Kidney (tissue), 14 donors: ENCODE results near the gene EPHB6. TPM values are rescaled to one million over a fixed set of nuclear protein-coding genes. Genes with fewer than 3 reads are reported as not detected.

Source experiments
- DNase-seq, 5 donors: peaks; one replicate each; pipeline ENCODE4 v3.0.0-alpha.2; 2013 to 2020
- FAIRE-seq: peaks from 2 replicates; lab custom pipeline; 2012; peaks lifted over from hg19 to GRCh38; lab: Jason Lieb, UNC
- H3K27ac ChIP-seq, 2 donors: one replicate each; pipeline ENCODE4 v1.7.0; 2013; ENCODE audit warnings: low read depth in 2 of 2, low read length in 2 of 2, inconsistent platforms in 1 of 2
- H3K27me3 ChIP-seq: one replicate; pipeline ENCODE4 v1.7.1; 2013; ENCODE audit warnings: low read length, inconsistent platforms; ENCODE audit not compliant: control insufficient read depth, insufficient read depth
- H3K36me3 ChIP-seq, 3 donors: one replicate each; pipeline versions ENCODE4 v1.7.0 to v1.7.1; 2013; ENCODE audit warnings: low read length in 3 of 3, control low read depth in 1 of 3, inconsistent platforms in 1 of 3; ENCODE audit not compliant: insufficient read depth in 3 of 3, control insufficient read depth in 2 of 3
- H3K4me1 ChIP-seq, 3 donors: one replicate each; pipeline versions ENCODE4 v1.7.0 to v1.7.1; 2013; ENCODE audit warnings: low read length in 3 of 3, inconsistent platforms in 1 of 3, low read depth in 1 of 3; ENCODE audit not compliant: control insufficient read depth in 2 of 3, insufficient read depth in 2 of 3
- H3K4me3 ChIP-seq, 3 donors: one replicate each; pipeline versions ENCODE4 v1.7.0 to v1.8.1; 2013; ENCODE audit warnings: low read length in 3 of 3, control low read depth in 1 of 3, inconsistent platforms in 1 of 3
- H3K9ac ChIP-seq, 3 donors: one replicate each; pipeline versions ENCODE4 v1.7.0 to v1.7.1; 2013; ENCODE audit warnings: low read length in 3 of 3, control low read depth in 1 of 3, inconsistent platforms in 1 of 3
- H3K9me3 ChIP-seq, 3 donors: one replicate each; pipeline versions ENCODE4 v1.7.0 to v1.7.1; 2013; ENCODE audit warnings: low read length in 3 of 3, control low read depth in 1 of 3, inconsistent platforms in 1 of 3; ENCODE audit not compliant: control insufficient read depth in 2 of 3, insufficient read depth in 1 of 3
- intact Hi-C: fragments of 100-400 bp; cut with DNase I; formaldehyde crosslinking; loops from one replicate; pipeline ENCODE4 v1.11.1; 2022
- polyA plus RNA-seq: library from polyadenylated mRNA; stranded (reverse); fragments of 350-450 nt; fragmentation: Illumina TruSeq; extraction: RNeasy Lipid Tissue Mini Kit (QIAGEN cat#74804); gene quantifications from one replicate; pipeline ENCODE4 v1.2.3, GENCODE V29; 2014; ENCODE audit warnings: low read depth, low replicate concordance; ENCODE audit not compliant: insufficient read depth
- total RNA-seq: library from RNA; stranded (reverse); fragmentation: NEBNext Ultra II Directional; extraction: Animal tissue kit (Norgen Biotek cat#: 25700); gene quantifications from one replicate; pipeline ENCODE4 v1.2.1, GENCODE V29; 2021
- TF ChIP-seq, protein P1 (sequence below): IDR thresholded peaks from 3 replicates; pipeline ENCODE4 v1.5.1; 2012; ENCODE audit warnings: mild to moderate bottlenecking, moderate library complexity, borderline replicate concordance; ENCODE audit not compliant: insufficient read depth; ENCODE audit errors: extremely low read depth
- donor health status: control.
- donor health status: control.
- donor health status: control.
- donor health status: control.
- donor health status: control.
- donor health status: DM: yes; HTN: yes; CAD: no.
- donor health status: Normal renal cell carcinoma (clear cell type).

The EPHB6 gene
- total and polyA plus RNA-seq, 2 donors from 2014 or later: 10.4 to 17.4 TPM

DNA sequence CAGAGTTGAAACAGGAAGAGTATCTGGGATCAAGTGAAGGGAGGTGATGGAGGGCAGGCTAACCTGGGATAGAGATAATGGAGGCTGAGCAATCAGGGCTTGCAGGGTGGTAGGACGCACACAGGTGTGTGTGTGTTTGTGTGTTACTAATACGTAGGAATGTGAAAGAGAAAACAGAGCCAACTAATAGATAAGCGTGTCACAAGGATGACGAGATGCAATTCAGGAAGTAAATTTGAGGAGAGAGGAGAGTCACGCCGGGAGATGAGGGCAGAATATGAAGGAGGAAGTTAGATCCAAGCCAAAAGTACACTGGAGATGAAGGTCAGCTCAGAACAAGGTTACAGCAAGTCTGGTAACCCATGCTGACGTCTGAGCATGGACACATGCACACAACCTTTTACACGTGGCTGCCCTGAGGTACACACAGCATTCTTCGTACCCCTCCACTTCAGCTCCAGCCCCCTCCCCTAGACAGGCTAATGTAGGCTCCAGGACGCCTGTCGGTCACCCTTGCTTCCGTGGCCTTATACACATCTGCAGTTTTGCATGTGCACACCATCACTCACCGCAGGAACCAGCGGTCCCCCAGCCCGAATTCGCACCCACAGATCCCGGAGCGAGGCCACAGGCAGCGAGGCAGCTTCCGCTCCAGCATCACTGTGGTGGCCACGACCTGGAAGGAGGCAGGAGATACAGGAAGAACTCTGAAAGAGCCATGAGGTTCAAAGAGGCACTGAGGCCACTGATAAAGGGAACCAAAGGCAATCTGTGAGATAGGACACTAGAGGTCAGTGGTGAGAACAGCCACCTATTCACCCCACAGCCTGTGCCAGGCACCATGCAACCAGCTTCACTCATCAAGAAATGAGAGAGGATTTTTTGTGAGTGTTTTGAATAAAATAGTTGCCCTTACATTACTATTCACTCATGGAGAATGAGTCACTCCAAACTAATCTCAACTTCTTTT lies 54.3 kb downstream of the EPHB6 start:
- FAIRE-seq (no peak), DNase-seq (no peak)
- Histone ChIP-seq H3K4me3 (no peak overlapping the region), H3K4me1 (peaks cover 0 to 2% (median 0%) of the 10 kb centered on the region in 3 donors), H3K9me3 (peaks cover 0 to 4% (median 2%) of the 10 kb centered on the region in 3 donors), H3K9ac (no peak overlapping the region), H3K27me3 (no peaks in the 10 kb centered on the region), H3K36me3 (no peaks in the 10 kb centered on the region), H3K27ac (no peak overlapping the region)
- intact Hi-C loops: no loop called here
- TF ChIP-seq, protein P1, sequence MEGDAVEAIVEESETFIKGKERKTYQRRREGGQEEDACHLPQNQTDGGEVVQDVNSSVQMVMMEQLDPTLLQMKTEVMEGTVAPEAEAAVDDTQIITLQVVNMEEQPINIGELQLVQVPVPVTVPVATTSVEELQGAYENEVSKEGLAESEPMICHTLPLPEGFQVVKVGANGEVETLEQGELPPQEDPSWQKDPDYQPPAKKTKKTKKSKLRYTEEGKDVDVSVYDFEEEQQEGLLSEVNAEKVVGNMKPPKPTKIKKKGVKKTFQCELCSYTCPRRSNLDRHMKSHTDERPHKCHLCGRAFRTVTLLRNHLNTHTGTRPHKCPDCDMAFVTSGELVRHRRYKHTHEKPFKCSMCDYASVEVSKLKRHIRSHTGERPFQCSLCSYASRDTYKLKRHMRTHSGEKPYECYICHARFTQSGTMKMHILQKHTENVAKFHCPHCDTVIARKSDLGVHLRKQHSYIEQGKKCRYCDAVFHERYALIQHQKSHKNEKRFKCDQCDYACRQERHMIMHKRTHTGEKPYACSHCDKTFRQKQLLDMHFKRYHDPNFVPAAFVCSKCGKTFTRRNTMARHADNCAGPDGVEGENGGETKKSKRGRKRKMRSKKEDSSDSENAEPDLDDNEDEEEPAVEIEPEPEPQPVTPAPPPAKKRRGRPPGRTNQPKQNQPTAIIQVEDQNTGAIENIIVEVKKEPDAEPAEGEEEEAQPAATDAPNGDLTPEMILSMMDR: peak; percentile 26

DNA sequence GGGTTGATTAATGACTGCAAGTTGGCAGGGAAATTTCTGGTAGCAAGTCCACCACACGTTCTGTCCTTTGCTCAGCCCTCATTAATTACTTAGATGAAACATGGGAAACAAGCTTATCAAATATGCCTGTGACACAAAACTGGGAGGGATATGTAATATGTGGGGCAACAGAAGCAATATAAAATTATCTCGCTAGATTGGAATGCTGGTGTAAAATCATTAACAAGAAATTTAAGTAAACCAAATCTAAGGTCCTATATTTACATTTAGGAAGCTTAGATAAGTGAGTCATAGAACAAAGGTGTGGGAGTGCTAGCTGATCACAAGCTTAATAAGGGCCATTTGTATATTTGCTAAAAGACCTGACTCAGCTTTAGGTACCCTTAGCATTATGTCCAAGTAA lies 55.2 kb downstream of the EPHB6 start:
- intact Hi-C loops: no loop called here
- Histone ChIP-seq H3K36me3 (no peaks in the 10 kb centered on the region), H3K4me1 (peaks cover 0 to 2% (median 0%) of the 10 kb centered on the region in 3 donors), H3K4me3 (no peak overlapping the region), H3K27ac (no peak overlapping the region), H3K9ac (no peak overlapping the region), H3K27me3 (no peaks in the 10 kb centered on the region), H3K9me3 (no peaks in the 10 kb centered on the region)
- DNase-seq (no peak), FAIRE-seq (no peak)
- TF ChIP-seq, protein P1: no peak

DNA sequence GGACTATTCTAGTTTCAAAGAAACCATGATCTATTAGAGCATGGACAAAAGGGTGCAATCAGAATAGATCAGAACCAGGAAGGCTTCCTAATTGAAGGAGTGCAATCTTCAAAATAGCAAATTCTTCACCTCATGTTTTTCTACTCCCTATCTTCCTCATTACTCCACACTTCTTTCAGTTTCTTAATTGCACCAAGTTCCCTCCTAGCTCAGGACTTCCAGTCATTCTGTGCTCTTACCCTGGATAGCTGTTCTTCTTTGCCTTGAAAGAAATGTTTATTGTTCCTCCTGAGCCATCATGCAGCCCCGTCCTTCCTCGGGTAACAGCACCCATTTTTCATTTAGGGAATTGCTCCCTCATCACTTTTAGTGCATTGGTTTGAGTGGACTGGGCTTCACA lies 55.6 kb downstream of the EPHB6 start:
- intact Hi-C loops: no loop called here
- Histone ChIP-seq H3K4me3 (no peak overlapping the region), H3K4me1 (peaks cover 0 to 2% (median 0%) of the 10 kb centered on the region in 3 donors), H3K36me3 (no peaks in the 10 kb centered on the region), H3K9ac (no peak overlapping the region), H3K27ac (no peak overlapping the region), H3K27me3 (no peaks in the 10 kb centered on the region), H3K9me3 (no peaks in the 10 kb centered on the region)
- TF ChIP-seq, protein P1: no peak
- DNase-seq (no peak), FAIRE-seq (no peak)
